DMS79 treated with DMSO at 0.1 percent for 48 hours (cell line): ENCODE data around the gene RNPEPL1.
"Not testable (repeated sequence)": the region's sequence is repeated elsewhere in the genome, so short reads cannot be mapped to it uniquely, and the experiment has no call there.

Experiments
- DNase-seq: peaks from one replicate; lab custom pipeline; 2025; lab: John Stamatoyannopoulos, UW

Gene RNPEPL1

DNA sequence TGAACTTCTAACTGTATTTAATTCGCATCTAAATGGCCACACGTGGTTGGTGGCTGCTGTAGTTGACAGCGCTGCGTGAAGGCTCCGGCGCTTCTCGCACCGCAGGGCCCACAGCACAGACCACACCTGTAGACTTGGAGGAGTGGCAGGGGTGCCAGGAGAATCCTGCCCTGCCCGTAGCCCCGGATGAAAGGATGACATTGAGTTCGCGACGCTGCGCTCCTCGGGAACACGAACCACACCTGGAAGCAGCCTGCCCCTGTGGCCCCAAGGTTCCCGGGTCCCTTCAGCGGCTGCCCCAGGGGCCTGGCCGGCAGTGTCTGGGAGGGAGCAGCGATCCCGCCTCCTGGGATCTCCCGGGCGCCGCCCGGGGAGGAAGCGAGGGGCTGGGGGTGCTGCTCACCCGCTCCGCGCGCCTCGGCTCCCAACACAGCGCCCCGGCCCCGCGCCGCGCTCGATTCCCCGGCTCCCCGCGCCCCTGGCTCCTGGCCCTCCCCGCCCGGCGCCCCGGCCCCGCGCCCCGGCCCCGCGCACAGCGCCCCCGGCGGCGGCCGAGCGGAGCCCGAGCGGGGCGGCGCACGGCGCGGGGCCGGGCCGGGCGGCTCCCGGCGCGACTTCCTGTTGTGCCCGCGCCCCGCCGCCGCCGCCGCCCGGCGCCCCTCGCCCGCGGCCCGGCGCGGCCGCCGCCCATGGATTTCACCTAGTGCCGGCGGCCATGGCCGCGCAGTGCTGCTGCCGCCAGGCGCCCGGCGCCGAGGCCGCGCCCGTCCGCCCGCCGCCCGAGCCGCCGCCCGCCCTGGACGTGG, at the start of gene RNPEPL1:
Gene RNPEPL1, plus strand, starts transcription at position 613 of the 806 bp plus-strand sequence. Its CDS starts 103 bp downstream, at position 716.
- peak; percentile 47 for DNase-seq

- DNase-seq = no peak
Measured at GRCh38 chr2:240518981-240519380, 49.3 kb upstream of the RNPEPL1 start.

GRCh38 chr2:240519396-240520129, 48.7 kb upstream of the RNPEPL1 start:
- DNase-seq = no peak

DNA sequence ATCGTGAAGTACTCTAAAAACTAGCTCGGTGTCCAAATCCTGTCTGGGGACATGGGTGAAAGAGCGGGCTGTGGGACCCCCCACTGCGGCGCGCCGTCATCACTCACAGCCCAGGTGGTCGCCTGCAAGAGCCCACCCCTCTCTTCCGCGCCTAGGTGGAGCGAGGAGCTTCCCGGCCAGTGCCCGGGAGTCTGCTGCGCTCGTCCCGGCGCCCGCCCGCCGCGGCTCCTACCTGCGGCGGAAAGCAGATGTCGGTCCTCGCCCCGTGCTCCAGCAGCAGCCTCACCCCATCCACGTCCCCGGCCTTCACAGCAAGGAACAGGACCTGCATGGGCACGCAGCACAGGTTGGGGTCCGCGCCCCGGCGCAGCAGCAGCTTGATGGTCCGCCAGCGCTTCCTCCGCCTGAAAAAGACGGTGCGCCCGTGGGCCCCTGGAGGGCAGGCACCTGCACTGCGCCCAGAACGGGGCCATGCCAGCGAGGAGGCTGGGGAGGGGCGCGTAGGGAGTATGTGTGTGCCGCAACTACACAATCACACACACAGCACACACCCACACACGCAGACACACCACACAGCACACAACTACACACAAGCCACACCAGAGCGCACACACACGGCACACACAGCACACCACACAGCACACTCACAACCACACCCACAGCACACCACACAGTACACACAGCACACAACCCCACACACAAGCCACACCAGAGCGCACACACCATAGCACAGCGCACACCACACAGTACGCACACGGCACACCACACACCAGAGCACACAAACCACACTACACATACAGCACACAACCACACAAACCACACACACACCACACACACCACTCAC, 47.9 kb upstream of the RNPEPL1 start:
- no peak for DNase-seq

GRCh38 chr2:240520974-240521350, 47.3 kb upstream of the RNPEPL1 start:
- DNase-seq = no peak

GRCh38 chr2:240521885-240522284, 46.4 kb upstream of the RNPEPL1 start:
- not testable (repeated sequence) for DNase-seq

DNA sequence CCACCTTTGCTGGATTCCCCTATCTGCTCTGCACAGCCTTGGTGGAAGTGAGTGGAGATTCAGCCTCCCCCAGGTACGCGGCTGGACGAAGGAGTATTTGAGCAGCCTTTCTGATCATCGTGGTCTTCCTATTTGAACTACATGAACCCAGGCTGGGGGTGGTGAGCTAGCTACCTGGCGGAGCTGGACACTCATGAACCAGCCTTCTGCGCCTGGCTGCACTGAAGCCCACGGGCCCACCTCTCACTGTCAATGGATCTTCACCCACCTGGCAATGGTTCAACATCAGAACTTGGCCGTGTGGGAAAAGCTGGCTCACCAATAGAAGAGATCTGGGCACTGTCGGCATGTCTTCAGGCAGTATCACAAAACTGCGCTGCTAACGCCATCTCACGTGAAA, 45.9 kb upstream of the RNPEPL1 start:
- no peak for DNase-seq

DNA sequence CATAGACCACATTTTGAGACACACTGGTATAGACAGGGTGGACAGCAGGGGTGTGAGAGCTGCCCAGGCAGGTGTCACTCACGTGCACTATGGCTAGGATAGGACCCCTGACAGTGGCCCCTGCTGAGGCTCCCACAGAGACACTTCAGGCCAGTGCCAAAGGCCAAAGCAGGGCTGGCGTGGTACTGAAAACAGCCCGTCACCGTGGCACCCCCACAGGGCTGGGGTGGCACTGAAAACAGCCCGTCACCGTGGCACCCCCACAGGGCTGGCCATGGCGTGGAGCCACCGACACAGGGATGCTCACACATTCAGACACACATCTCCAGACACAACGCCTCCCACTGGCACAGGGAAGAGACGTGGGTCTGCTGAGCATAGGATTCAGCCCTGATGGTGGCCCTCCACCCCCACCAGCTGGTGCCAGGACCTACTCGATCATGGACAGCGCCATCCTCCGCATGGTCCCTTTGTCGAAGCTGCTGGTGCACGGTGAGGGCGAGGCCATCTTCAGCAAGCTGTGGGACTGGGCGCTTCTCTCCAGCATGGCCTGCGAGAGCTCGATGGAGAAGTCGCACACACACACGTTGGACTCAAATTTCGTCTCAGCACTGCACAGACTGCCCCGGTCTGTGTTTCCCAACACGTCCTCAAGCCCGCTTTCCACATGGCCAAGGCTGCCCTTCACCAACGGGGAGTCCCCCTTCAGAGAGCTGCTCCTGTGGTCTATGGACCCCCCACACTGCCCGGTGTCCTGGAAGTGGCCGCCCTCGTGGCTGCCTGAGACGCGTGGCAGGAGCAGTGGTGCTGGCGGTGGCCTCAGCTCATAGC, 44.6 kb upstream of the RNPEPL1 start:
- DNase-seq = no peak

GRCh38 chr2:240524963-240525718, 43.1 kb upstream of the RNPEPL1 start:
- no peak for DNase-seq

DNA sequence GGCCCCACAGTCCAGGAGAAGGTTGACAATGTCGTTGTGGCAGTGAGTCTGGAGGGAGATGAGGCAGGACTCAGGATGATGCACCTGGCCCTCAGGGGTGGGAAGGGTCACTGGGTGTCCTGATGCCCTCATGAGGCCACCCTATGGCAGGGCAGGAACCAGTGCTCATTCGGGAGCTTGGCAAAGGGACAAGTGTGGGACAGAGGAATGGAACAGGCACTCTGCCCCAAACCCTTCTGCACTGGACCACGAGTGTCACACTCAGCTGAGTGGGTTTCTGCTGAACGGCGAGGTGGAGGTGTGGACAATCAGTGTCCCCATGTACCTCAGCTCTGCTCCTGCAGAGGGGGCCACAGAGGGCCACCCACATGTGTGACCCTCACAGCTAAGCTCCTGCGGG, 42.5 kb upstream of the RNPEPL1 start:
- no peak for DNase-seq

GRCh38 chr2:240526521-240526920, 41.8 kb upstream of the RNPEPL1 start:
- no peak for DNase-seq

DNA sequence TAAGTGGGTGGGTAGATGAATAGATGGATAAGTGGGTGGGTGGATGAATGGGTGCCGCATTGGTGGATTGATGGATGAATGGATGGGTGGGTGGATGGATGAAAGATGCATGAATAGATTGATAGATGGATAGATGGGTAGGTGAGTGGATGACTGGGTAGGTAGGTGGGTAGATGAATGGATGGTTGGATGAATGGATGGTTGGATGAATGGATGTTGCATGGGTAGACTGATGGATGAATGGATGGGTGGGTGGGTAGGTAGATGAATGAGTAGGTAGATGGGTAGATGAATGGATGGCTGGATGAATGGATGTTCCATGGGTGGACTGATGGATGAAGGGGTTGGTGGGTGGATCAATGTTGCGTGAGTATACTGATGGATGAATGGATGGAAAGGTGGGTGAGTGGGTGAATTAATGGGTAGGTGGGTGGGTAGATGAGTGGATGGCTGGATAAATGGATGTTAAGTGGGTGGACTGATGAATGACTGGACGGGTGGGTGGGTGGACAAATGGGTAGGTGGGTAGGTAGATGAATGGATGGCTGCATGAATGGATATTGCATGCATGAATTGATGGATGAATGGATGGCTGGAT, 41.0 kb upstream of the RNPEPL1 start:
- DNase-seq = no peak

- no peak for DNase-seq
Measured at GRCh38 chr2:240528406-240529040, 39.8 kb upstream of the RNPEPL1 start.

- DNase-seq = no peak
Measured at GRCh38 chr2:240529344-240529999, 38.8 kb upstream of the RNPEPL1 start.

GRCh38 chr2:240530181-240530580, 38.1 kb upstream of the RNPEPL1 start:
- DNase-seq = no peak

DNA sequence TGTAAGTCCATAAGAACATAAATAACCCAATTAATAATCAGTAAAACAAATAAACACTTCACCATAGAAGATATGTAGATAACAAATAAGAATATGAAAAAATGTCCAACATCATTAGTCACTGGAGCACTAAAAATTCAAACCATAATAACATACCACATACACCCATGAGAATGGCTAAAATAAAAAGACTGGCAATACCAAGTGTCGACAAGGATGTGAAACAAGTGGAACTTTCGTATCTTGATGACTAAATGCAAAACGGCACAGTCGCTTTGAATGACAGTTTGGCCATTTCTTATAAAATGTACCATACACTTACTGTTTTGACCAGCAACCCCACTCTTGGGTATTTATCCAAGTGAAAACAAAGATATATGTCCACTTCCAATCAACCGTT, 37.2 kb upstream of the RNPEPL1 start:
- no peak for DNase-seq

DNA sequence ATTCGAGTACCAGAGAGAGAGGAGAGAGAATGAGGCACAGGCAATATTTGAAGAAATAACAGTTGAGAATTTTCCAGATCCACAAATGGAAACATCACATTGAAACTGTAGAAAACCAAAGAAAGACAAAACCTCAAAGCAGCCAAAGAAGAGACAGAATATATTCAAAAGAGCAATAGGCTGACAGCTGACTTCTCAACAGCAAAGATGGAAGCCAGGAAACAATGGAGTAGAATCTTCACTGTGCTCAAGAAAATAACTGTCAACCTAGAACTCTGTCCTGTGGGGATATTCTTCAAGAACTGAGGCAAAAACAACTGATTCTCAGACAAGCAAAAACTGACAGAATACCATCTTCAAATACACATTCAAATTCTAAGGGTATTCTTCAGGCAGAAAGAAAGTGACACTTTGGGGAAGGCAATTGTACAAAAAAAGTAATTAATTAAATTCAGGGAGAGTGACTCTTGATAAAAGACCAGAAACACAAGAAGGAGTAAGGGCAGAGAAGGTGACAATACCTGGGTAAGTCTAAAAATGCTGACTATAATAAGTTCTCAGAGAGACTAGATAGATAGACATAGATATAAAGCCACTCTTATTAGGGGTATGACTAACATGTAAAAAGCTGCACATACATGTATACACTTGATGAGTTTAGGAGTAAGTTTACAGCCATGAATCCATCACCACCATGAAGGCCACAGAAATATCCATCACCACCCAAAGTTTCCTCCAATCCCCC, 36.1 kb upstream of the RNPEPL1 start:
- DNase-seq = no peak

DNA sequence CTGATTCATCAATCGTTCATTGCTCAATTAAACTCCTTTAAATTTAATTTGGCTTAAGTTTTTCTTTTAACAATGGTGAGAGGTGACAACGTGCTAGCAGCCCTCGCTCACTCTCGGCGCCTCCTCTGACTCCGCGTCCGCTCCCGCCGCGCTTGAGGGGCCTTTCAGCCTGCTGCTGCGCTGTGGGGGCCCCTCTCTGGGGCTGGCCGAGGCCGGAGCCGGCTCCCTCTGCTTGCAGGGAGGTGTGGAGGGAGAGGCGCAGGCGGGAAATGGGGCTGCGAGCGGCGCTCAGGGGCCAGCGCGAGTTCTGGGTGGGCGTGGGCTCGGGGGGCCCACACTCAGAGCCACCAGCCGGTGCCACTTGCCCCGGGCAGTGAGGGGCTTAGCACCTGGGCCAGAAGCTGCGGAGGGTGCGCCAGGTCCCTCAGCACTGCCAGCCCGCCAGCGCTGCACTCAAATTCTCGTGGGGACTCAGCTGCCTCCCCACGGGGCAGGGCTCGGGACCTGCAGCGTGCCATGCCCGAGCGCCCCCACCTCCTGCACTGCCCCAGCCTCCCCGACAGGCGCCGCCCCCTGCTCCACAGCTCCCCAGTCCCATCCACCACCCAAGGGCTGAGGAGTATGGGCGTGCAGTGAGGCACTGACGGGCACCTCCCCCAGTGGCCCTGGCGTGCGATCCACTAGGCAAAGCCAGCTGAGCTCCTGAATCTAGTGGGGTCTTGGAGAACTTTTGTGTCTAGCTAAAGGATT, 30.1 kb upstream of the RNPEPL1 start:
- no peak for DNase-seq
